ENCODE results near the gene TMEM132C.

- TF ChIP-seq CTCF (conservative IDR thresholded peaks at IDR 0.05; ENCODE audit: low read depth in 2 of 2) (no peak), EZH2 (IDR thresholded peaks at IDR 0.05; ENCODE audit: low read depth, unreplicated experiment) (no peak), ZNF462 (CRISPR knock-in tag; IDR thresholded peaks at IDR 0.05) (no peak), POLR2AphosphoS5 (IDR thresholded peaks at IDR 0.05; ENCODE audit: low read depth) (no peak), EZH2phosphoT487 (IDR thresholded peaks at IDR 0.05; ENCODE audit: unreplicated experiment) (no peak), NANOG (IDR thresholded peaks at IDR 0.05; ENCODE audit: borderline replicate concordance) (no peak)
Observed at GRCh38 chr12:128600886-128601285, 333.9 kb downstream of the TMEM132C start.

Measured in GM23338 (cell line).